Neural cell (in vitro differentiated cells): ENCODE data around the gene PAXIP1.

ENCODE experiments used
- EP300 ChIP-seq: fragments of 450-650 bp; conservative IDR thresholded peaks from 2 replicates; pipeline ENCODE4 v1.6.1; 2014; ENCODE audit warnings: antibody characterized with exemption, mild to moderate bottlenecking, moderate library complexity; ENCODE audit not compliant: poor library complexity, severe bottlenecking
- EZH2 ChIP-seq: fragments of 200-600, 300-800 bp; shearing (Covaris generic), sonication (generic); IDR thresholded peaks from 2 replicates; pipeline ENCODE4 v1.6.1; 2014; ENCODE audit warnings: antibody characterized with exemption, low read length, borderline replicate concordance, mild to moderate bottlenecking; ENCODE audit not compliant: insufficient read depth, poor library complexity, severe bottlenecking
- RAD21 ChIP-seq: fragments of 450-650 bp; conservative IDR thresholded peaks from 2 replicates; pipeline ENCODE4 v1.6.1; 2014; ENCODE audit warnings: antibody characterized with exemption, mild to moderate bottlenecking, moderate library complexity
- TAF1 ChIP-seq: IDR thresholded peaks from 2 replicates; pipeline ENCODE4 v1.6.1; 2012; ENCODE audit warnings: low read depth
- TF ChIP-seq, protein P1 (sequence below): fragments of 450-650 bp; IDR thresholded peaks from 2 replicates; pipeline ENCODE4 v1.5.1; 2014; ENCODE audit warnings: antibody characterized with exemption, mild to moderate bottlenecking, moderate library complexity; ENCODE audit not compliant: poor library complexity, severe bottlenecking

DNA sequence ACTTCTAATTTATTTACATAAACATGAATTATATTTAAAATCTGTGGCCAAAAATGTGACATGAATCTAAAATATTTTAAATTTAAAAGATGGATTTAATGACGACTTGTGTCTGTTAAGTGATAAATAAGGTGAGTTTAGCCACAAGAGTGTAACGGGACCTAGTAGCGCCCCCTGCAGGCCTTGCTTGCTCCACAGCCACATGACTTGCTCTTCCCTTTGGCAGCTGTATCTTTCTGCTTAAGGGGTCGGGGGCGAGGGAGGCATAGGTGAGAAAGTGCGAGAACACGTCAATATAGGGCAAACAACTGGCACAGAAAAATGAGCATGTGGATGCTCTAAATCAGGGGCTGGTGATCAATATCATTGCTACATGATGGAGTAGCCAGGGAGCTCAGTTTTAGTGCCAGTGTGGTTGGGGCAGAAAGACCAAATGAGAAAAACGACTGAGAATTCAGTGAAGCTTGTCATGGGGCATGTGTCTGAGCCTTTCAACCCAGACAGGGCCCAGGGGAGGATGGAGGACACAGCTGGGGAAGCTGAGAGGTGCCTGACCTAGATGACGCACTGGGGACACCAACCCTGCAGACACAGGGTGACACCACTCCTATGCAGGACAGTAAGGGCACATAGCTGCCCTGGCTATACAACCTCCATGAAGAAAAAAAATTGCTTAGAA lies 49.8 kb downstream of the PAXIP1 start:
- TF ChIP-seq, protein P1, sequence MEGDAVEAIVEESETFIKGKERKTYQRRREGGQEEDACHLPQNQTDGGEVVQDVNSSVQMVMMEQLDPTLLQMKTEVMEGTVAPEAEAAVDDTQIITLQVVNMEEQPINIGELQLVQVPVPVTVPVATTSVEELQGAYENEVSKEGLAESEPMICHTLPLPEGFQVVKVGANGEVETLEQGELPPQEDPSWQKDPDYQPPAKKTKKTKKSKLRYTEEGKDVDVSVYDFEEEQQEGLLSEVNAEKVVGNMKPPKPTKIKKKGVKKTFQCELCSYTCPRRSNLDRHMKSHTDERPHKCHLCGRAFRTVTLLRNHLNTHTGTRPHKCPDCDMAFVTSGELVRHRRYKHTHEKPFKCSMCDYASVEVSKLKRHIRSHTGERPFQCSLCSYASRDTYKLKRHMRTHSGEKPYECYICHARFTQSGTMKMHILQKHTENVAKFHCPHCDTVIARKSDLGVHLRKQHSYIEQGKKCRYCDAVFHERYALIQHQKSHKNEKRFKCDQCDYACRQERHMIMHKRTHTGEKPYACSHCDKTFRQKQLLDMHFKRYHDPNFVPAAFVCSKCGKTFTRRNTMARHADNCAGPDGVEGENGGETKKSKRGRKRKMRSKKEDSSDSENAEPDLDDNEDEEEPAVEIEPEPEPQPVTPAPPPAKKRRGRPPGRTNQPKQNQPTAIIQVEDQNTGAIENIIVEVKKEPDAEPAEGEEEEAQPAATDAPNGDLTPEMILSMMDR = peak; percentile 18
- TF ChIP-seq RAD21 (no peak), EP300 (no peak), EZH2 (no peak), TAF1 (no peak)
